Adrenal gland (tissue), 5 donors: ENCODE results near the gene GADD45G.

Experiments
- POLR2A ChIP-seq, 2 donors: fragments of 450-650 bp; IDR thresholded peaks; one replicate each; pipeline ENCODE4 v1.6.1; 2017; ENCODE audit warnings: antibody characterized with exemption in 2 of 2, mild to moderate bottlenecking in 2 of 2, moderate library complexity in 1 of 2
- TF ChIP-seq, protein P1 (sequence below), 6 experiments: fragments of 450-650 bp in 4 of 6; fragments of 200-600 bp in 2 of 6; sonication (generic) in 1 of 6; IDR thresholded peaks; 1 replicate in 5 of 6; 2 replicates in 1 of 6; pipeline versions ENCODE4 v1.5.1 to v1.8.0; 2016 to 2021; ENCODE audit warnings: antibody characterized with exemption in 6 of 6, mild to moderate bottlenecking in 2 of 6, moderate library complexity in 1 of 6
- donor health status: DM: no; HTN: no; CAD: no.

GRCh38 chr9:89598363-89598713 is 6.5 kb upstream of the GADD45G start:
- TF ChIP-seq POLR2A (IDR thresholded peaks at IDR 0.05) = no peak
- TF ChIP-seq, protein P1, sequence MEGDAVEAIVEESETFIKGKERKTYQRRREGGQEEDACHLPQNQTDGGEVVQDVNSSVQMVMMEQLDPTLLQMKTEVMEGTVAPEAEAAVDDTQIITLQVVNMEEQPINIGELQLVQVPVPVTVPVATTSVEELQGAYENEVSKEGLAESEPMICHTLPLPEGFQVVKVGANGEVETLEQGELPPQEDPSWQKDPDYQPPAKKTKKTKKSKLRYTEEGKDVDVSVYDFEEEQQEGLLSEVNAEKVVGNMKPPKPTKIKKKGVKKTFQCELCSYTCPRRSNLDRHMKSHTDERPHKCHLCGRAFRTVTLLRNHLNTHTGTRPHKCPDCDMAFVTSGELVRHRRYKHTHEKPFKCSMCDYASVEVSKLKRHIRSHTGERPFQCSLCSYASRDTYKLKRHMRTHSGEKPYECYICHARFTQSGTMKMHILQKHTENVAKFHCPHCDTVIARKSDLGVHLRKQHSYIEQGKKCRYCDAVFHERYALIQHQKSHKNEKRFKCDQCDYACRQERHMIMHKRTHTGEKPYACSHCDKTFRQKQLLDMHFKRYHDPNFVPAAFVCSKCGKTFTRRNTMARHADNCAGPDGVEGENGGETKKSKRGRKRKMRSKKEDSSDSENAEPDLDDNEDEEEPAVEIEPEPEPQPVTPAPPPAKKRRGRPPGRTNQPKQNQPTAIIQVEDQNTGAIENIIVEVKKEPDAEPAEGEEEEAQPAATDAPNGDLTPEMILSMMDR (IDR thresholded peaks at IDR 0.05) = no peak
